ENCODE measurements around the gene FAF1.

GRCh38 chr1:50490640-50491039 lies 469.4 kb downstream of the FAF1 start:
- TF ChIP-seq EZH2phosphoT487 (IDR thresholded peaks at IDR 0.05; ENCODE audit: insufficient read depth, low read depth), result no peak
- TF ChIP-seq EZH2 (IDR thresholded peaks at IDR 0.05; ENCODE audit: insufficient read depth, poor library complexity, severe bottlenecking), result no peak

Data from GM23248 (cell line).